Natural killer cell (primary cell): Measurements from ENCODE around the gene CTDSP1. TPM values are rescaled to one million over a fixed set of nuclear protein-coding genes. Genes with fewer than 3 reads are reported as not detected.

Experiments
- ATAC-seq, 3 donors: fragments of 150-1000 bp in 2 of 3; fragments of 200-7000 bp in 1 of 3; cut with Tn5 transposase; 1 replicate in 1 of 3; 2 replicates in 2 of 3; pipeline ENCODE4 v1.10.0; 2021; ENCODE audit warnings: mild to moderate bottlenecking in 2 of 3, moderate library complexity in 2 of 3
- DNase-seq, 2 donors: peaks; one replicate each; pipeline versions ENCODE4 v3.0.0 to v3.0.0-alpha.2; 2013 to 2021; ENCODE audit warnings: mixed read lengths in 1 of 2
- H3K27ac ChIP-seq: one replicate; pipeline ENCODE4 v1.5.1; 2013; ENCODE audit warnings: mild to moderate bottlenecking, low read length
- H3K27me3 ChIP-seq: one replicate; pipeline ENCODE4 v1.6.1; 2013; ENCODE audit warnings: low read length; ENCODE audit not compliant: control insufficient read depth, insufficient read depth
- H3K36me3 ChIP-seq: one replicate; pipeline ENCODE4 v1.6.1; 2013; ENCODE audit warnings: low read length; ENCODE audit not compliant: control insufficient read depth, insufficient read depth
- H3K4me1 ChIP-seq: one replicate; pipeline ENCODE4 v1.6.1; 2013; ENCODE audit warnings: low read length; ENCODE audit not compliant: control insufficient read depth, insufficient read depth
- H3K4me3 ChIP-seq: one replicate; pipeline ENCODE4 v1.5.1; 2013; ENCODE audit warnings: low read length
- H3K9me3 ChIP-seq: one replicate; pipeline ENCODE4 v1.6.1; 2013; ENCODE audit warnings: low read length; ENCODE audit not compliant: control insufficient read depth, insufficient read depth
- H3K27ac Mint-ChIP-seq, 2 donors: one replicate each; pipeline ENCODE4 v1.8.0; 2022; ENCODE audit warnings: mild to moderate bottlenecking in 2 of 2, mixed read lengths in 2 of 2, moderate library complexity in 1 of 2
- H3K27me3 Mint-ChIP-seq, 2 donors: one replicate each; pipeline ENCODE4 v1.8.0; 2022; ENCODE audit warnings: low read depth in 2 of 2, mixed read lengths in 2 of 2
- H3K36me3 Mint-ChIP-seq: one replicate; pipeline ENCODE4 v1.8.0; 2022; ENCODE audit warnings: mixed read lengths
- H3K4me1 Mint-ChIP-seq, 2 donors: one replicate each; pipeline ENCODE4 v1.8.0; 2022; ENCODE audit warnings: mixed read lengths in 2 of 2
- H3K4me3 Mint-ChIP-seq: one replicate; pipeline ENCODE4 v1.8.0; 2022; ENCODE audit warnings: mild to moderate bottlenecking, moderate library complexity, mixed read lengths
- H3K9me3 Mint-ChIP-seq, 2 donors: one replicate each; pipeline ENCODE4 v1.8.0; 2022; ENCODE audit warnings: mixed read lengths in 2 of 2
- CTCF ChIP-seq: fragments of 200-600 bp; IDR thresholded peaks from one replicate; pipeline ENCODE4 v1.8.0; 2022; ENCODE audit warnings: antibody characterized with exemption
- WGBS: methylation state at CpG from one replicate; pipeline ENCODE4 v1.1.7; 2013; ENCODE audit warnings: missing lambda C conversion rate; ENCODE audit not compliant: insufficient coverage; 5-methylcytosine and 5-hydroxymethylcytosine counted together
- intact Hi-C: fragments of 100-400 bp; cut with micrococcal nuclease; formaldehyde crosslinking; loops from one replicate; pipeline ENCODE4 v1.14.2; 2022
- total RNA-seq, 4 donors: library from RNA; stranded (reverse); fragments of 120-200 nt in 1 of 4; gene quantifications; one replicate each; pipeline versions ENCODE4 v1.2.3 to v1.2.4, GENCODE V29; 2013 to 2022

The CTDSP1 gene
- total RNA-seq, 3 donors from 2014 or later (not counting 1 experiment from before 2014, with no cell fraction given) = 223 to 273 (median 228) TPM

- intact Hi-C loops = loop anchor here (2.0 kb wide), 1 partner anchor 57 kb away; no protein-coding TSS in a partner anchor
- WGBS = 82% methylated on average over 17 of the region's 17 CpGs
- no peaks in the 10 kb centered on the region for H3K9me3 Mint-ChIP-seq
Measured at GRCh38 chr2:218357236-218358177, 42.2 kb upstream of the CTDSP1 start.

DNA sequence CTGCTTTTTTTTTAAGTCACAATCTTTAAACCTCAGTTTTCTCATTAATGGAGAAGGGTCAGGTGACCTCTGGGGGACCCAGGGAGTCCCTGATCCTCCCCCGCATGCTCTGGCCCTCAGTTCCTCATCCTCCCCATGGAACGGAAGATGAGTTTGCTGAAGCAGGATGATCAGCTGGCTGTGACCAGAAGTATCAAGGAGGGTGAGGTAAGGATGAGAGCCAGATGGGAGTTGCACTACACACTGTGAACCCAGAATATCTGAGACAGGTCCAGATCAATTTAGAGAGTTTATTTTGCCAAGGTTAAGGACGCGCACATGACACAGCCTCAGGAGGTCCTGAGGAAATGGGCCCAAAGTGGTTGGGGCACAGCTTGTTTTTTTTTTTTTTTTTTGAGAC, 39.2 kb upstream of the CTDSP1 start:
- H3K4me3 Mint-ChIP-seq = no peak overlapping the region
- H3K4me1 ChIP-seq = peaks cover 12% of the 10 kb centered on the region

More at GRCh38 chr2:218357236-218358177, 42.2 kb upstream of the CTDSP1 start:
- ATAC-seq (no peak), DNase-seq (no peak)
- Mint-ChIP-seq H3K27ac (no peak overlapping the region), H3K27me3 (no peaks in the 10 kb centered on the region), H3K4me1 (no peaks in the 10 kb centered on the region), H3K4me3 (no peak overlapping the region), H3K36me3 (no peaks in the 10 kb centered on the region)
- Histone ChIP-seq H3K4me1 (peaks cover 6% of the 10 kb centered on the region), H3K27me3 (no peaks in the 10 kb centered on the region), H3K9me3 (no peaks in the 10 kb centered on the region), H3K36me3 (no peaks in the 10 kb centered on the region), H3K27ac (no peak overlapping the region), H3K4me3 (no peak overlapping the region)
- TF ChIP-seq CTCF = no peak

GRCh38 chr2:218362606-218363005, 37.1 kb upstream of the CTDSP1 start:
- WGBS = 78% methylated on average over 8 of the region's 8 CpGs
- Histone ChIP-seq H3K9me3 (no peaks in the 10 kb centered on the region), H3K36me3 (no peaks in the 10 kb centered on the region), H3K4me1 (peaks cover 18% of the 10 kb centered on the region), H3K27me3 (no peaks in the 10 kb centered on the region), H3K4me3 (no peak overlapping the region), H3K27ac (no peak overlapping the region)
- peak overlapping the region in 1 of 2 donors; percentile 52 for H3K27ac Mint-ChIP-seq
- no peaks in the 10 kb centered on the region for H3K27me3 Mint-ChIP-seq
- intact Hi-C loops = no loop called here
- DNase-seq = no peak
- ATAC-seq = no peak
- H3K4me3 Mint-ChIP-seq = no peak overlapping the region
- peaks cover 0 to 7% of the 10 kb centered on the region in 2 donors for H3K4me1 Mint-ChIP-seq
- no peak for TF ChIP-seq CTCF
- no peaks in the 10 kb centered on the region for H3K9me3 Mint-ChIP-seq
- no peaks in the 10 kb centered on the region for H3K36me3 Mint-ChIP-seq

More for the DNA sequence above, 39.2 kb upstream of the CTDSP1 start:
- no peak for ATAC-seq
- Histone ChIP-seq H3K27ac (no peak overlapping the region), H3K4me3 (no peak overlapping the region), H3K27me3 (no peaks in the 10 kb centered on the region), H3K9me3 (no peaks in the 10 kb centered on the region), H3K36me3 (no peaks in the 10 kb centered on the region)
- WGBS = 94% methylated on average over 4 of the region's 4 CpGs
- no peaks in the 10 kb centered on the region for H3K9me3 Mint-ChIP-seq
- no peaks in the 10 kb centered on the region for H3K27me3 Mint-ChIP-seq
- intact Hi-C loops = no loop called here
- DNase-seq = no peak
- no peak for TF ChIP-seq CTCF
- no peak overlapping the region for H3K27ac Mint-ChIP-seq
- no peaks in the 10 kb centered on the region for H3K4me1 Mint-ChIP-seq
- no peaks in the 10 kb centered on the region for H3K36me3 Mint-ChIP-seq
